Measurements from ENCODE around the gene FBXO9. TPM values are rescaled to one million over a fixed set of nuclear protein-coding genes. Genes with fewer than 3 reads are reported as not detected.

Gene FBXO9
- 100 to 1,000 TPM in 1 of 4 donors, 10 to 100 TPM in 3; 35.2 to 113 (median 43.2) TPM for total RNA-seq

DNA sequence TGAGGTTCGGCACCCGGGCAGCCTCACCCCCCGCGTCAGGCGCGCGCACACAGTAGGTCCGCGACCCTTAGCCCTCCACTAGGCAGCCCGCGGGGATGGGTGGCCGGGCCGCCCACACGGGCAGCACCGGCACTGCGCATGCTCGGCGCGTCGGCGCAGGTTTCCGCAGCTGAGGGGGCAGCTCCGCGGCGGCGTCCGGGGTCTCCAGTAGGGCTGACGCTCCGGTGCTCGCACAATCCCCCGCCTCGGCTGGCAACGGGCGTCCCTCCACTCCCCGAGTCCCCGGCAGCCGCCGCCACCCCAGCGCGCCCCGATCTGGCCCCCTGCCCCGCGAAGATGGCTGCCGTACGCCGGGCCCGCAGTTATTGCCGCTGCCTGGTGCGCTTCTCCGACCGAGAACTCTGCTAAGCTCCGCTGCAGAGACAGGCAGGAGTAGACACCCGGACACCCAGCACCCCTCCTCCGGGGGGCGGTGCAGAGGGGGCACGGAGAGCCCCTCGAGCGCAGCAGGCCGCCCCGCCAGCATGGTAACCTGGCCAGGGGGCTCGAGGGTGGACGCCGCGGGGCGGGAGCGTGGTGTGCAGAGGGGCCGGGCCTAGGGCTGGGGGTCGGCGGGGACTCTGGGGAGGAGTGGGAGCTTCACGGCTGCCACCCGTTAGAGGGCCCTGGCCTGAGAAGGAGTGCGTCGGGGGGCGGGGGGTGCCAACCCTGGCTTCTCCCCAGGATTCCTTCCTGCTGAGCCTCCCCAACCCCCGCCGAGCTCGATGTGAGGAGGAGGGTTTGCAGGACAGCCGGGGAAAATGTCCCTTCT, at the start of gene FBXO9:
FBXO9 (plus strand) TSS at position 139 of the 811 bp plus-strand sequence; CDS start at position 525, 386 bp downstream.
- Histone ChIP-seq H3K9me3 (no peaks in the 10 kb centered on the region), H3K4me3 (peak within 1 kb of the TSS; percentile 83), H3K4me1 (peaks cover 48% of the 10 kb centered on the region), H3K27ac (peak within 1 kb of the TSS; percentile 98), H3K36me3 (no peaks in the 10 kb centered on the region), H3K27me3 (no peaks in the 10 kb centered on the region)
- peak in 1 of 2 donors; percentile 18 for TF ChIP-seq POLR2A (IDR thresholded peaks at IDR 0.05)
- TF ChIP-seq CTCF (IDR thresholded peaks at IDR 0.05), result no peak
- 0% methylated on average over 46 of the region's 78 CpGs for WGBS
- peak; percentile 82 to 84 for DNase-seq (ENCODE audit: low spot score in 2 of 2)

- H3K4me1 ChIP-seq, result no peaks in the 10 kb centered on the region
- no peaks in the 10 kb centered on the region for H3K9me3 ChIP-seq
- H3K27me3 ChIP-seq, result no peaks in the 10 kb centered on the region
- DNase-seq (ENCODE audit: low spot score in 2 of 2), result no peak
- no peak overlapping the region for H3K4me3 ChIP-seq
- no peak overlapping the region for H3K27ac ChIP-seq
- no peak for TF ChIP-seq POLR2AphosphoS5 (IDR thresholded peaks at IDR 0.05)
- no peak for TF ChIP-seq CTCF (IDR thresholded peaks at IDR 0.05)
- TF ChIP-seq EP300 (IDR thresholded peaks at IDR 0.05), result no peak
- TF ChIP-seq POLR2A (IDR thresholded peaks at IDR 0.05), result no peak
- H3K36me3 ChIP-seq, result peaks cover 73% of the 10 kb centered on the region
- WGBS, result 69% methylated on average over 1 of the region's 1 CpG
Measured at GRCh38 chr6:53015486-53015885, 49.7 kb upstream of the FBXO9 start.

GRCh38 chr6:53018446-53018845, 46.8 kb upstream of the FBXO9 start:
- Histone ChIP-seq H3K4me1 (no peaks in the 10 kb centered on the region), H3K27ac (no peak overlapping the region), H3K4me3 (no peak overlapping the region), H3K36me3 (peaks cover 47% of the 10 kb centered on the region), H3K9me3 (no peaks in the 10 kb centered on the region), H3K27me3 (no peaks in the 10 kb centered on the region)
- no peak for DNase-seq (ENCODE audit: low spot score in 2 of 2)
- WGBS, result 86% methylated on average over 2 of the region's 2 CpGs
- no peak for TF ChIP-seq POLR2A (IDR thresholded peaks at IDR 0.05)
- TF ChIP-seq CTCF (IDR thresholded peaks at IDR 0.05), result no peak
- TF ChIP-seq EP300 (IDR thresholded peaks at IDR 0.05), result no peak
- no peak for TF ChIP-seq POLR2AphosphoS5 (IDR thresholded peaks at IDR 0.05)

DNA sequence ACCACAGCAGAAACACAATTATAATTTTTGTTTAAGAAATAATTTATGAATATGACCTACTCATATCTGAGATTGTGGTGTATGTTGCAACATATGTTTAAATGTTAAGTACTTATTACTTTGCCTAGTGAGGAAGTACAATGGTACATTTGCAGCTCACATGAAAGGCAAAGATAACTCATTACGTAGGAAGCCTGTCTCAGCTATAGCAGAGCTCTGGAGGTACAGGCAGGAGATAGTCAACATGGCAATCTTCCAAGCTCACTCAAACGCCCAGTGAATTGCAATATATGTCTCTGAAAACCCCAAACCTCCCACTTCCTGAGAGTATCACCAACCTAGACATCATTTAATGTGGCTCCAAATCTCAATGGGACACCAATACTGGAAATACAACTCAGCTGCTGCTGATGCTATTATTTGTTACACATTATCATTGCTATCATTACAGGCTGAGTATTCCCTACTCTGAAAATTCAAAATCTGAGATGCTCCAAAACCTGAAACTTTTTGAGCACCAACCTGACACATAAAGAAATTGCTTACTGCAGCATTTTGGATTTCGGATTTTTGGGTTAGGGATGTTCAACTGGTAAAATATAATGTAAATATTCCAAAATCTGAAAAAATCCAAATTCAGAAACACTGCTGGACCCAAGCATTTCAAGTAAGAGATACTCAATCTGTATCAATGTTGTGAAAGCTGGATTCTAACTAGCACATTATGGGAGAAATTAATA, 45.0 kb upstream of the FBXO9 start:
- Histone ChIP-seq H3K4me1 (no peaks in the 10 kb centered on the region), H3K27me3 (no peaks in the 10 kb centered on the region), H3K4me3 (no peak overlapping the region), H3K9me3 (no peaks in the 10 kb centered on the region), H3K27ac (no peak overlapping the region), H3K36me3 (peaks cover 43% of the 10 kb centered on the region)
- TF ChIP-seq EP300 (IDR thresholded peaks at IDR 0.05) (no peak), CTCF (IDR thresholded peaks at IDR 0.05) (no peak), POLR2AphosphoS5 (IDR thresholded peaks at IDR 0.05) (no peak), POLR2A (IDR thresholded peaks at IDR 0.05) (no peak)
- 68% methylated on average over 3 of the region's 3 CpGs for WGBS
- DNase-seq (ENCODE audit: low spot score in 2 of 2), result no peak

GRCh38 chr6:53023323-53023722, 41.9 kb upstream of the FBXO9 start:
- Histone ChIP-seq H3K27ac (no peak overlapping the region), H3K27me3 (no peaks in the 10 kb centered on the region), H3K36me3 (peaks cover 41% of the 10 kb centered on the region), H3K4me3 (no peak overlapping the region), H3K4me1 (no peaks in the 10 kb centered on the region), H3K9me3 (no peaks in the 10 kb centered on the region)
- WGBS, result 81% methylated on average over 1 of the region's 1 CpG
- no peak for DNase-seq (ENCODE audit: low spot score in 2 of 2)
- TF ChIP-seq CTCF (IDR thresholded peaks at IDR 0.05) (no peak), POLR2A (IDR thresholded peaks at IDR 0.05) (no peak), EP300 (IDR thresholded peaks at IDR 0.05) (no peak)
